Ramos (cell line): ENCODE results near the gene RAPGEF1.

Experiments used
- in situ Hi-C: fragments of 300-500 bp; cut with MboI; formaldehyde crosslinking; loops from one replicate; pipeline ENCODE4 v1.14.3; 2022; ENCODE audit warnings: low sequenced_read_pairs; ENCODE audit not compliant: unreplicated experiment

RAPGEF1 gene

DNA sequence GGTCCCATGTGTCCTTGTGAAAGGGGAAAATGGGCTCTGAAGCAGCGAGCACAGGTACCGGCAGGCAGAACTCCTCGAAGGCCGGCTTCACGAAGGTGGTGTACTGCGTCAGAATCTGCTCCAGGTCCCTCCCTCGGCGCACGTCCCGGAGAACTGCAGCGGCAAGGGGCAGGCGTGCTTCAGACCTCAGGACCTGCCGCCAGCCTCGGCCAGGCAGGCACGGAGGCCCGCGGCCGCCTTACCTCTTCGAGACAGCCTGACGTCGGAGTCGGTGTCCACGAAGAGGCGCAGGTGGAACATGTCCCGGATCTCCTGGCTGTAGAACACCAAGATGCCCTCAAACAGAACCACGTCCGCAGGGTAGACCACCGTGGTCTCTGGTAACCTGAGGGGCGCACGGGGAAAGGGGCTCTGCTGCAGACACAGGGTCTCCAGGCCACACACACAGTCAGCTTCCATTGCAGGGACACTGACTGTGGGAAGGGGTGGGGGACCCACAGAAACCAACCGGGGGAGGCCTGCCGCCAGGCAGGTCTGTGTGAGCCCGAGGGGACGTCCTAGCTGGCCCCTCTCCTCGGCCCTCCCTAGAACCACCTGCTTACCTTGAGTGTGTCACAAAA, 210.9 kb downstream of the RAPGEF1 start:
- in situ Hi-C loops: no loop called here

GRCh38 chr9:131528186-131528585, 211.7 kb downstream of the RAPGEF1 start:
- in situ Hi-C loops: no loop called here
